ENCODE measurements around the gene ARHGEF16.

ARHGEF16 gene

DNA sequence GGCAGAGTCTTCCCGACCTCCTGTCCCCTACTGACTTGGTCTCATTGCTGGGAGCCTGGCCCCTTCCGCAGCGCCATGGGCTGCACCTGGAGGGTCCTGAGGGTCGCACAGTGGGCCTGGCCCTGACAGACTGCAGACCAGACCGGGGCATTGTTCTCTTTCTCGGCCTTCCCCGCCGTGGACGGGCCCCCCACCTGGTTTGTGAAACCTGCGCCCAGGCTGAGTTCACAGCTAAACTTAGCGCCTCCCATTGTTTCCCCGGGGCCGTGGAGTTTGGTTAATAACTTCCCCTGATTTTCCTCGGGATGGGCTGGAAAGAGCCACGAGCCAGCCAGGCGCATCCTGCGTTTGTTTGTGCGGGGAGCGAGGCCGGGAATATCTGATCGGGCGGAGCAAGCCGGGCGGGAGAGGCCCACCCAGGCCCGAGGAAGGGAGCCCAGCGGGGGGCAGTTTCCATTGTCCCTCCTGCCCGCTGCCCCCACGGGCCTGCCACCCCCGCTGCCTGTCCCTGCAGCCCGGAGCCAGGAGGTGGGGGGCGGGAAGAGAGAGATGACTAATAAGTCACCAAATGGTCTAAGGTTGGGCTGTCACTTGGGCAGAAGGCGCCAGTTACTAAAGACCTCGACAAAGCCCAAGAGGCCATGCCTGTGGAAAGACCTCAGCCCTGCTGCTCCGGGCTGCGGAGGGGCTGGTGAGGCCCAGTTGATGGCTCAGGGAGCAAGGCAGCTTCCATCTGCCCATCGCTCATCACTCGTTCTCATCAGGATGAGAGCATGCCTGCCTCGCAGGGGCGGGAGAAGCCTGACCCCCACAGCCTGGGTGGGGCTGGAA, 39.0 kb upstream of the ARHGEF16 start:
- no peaks in the 10 kb centered on the region for H3K9me3 Mint-ChIP-seq
- H3K36me3 Mint-ChIP-seq (ENCODE audit: insufficient read depth): no peaks in the 10 kb centered on the region
- DNase-seq (ENCODE audit: low spot score in 2 of 2) (no peak), ATAC-seq (replicated peaks; ENCODE audit: extremely low read depth, poor library complexity, severe bottlenecking) (no peak)
- H3K27ac Mint-ChIP-seq (ENCODE audit: low read depth): no peak overlapping the region
- peaks cover 9% of the 10 kb centered on the region for H3K27me3 Mint-ChIP-seq
- H3K4me1 Mint-ChIP-seq: no peaks in the 10 kb centered on the region
- no peak overlapping the region for H3K4me3 Mint-ChIP-seq

DNA sequence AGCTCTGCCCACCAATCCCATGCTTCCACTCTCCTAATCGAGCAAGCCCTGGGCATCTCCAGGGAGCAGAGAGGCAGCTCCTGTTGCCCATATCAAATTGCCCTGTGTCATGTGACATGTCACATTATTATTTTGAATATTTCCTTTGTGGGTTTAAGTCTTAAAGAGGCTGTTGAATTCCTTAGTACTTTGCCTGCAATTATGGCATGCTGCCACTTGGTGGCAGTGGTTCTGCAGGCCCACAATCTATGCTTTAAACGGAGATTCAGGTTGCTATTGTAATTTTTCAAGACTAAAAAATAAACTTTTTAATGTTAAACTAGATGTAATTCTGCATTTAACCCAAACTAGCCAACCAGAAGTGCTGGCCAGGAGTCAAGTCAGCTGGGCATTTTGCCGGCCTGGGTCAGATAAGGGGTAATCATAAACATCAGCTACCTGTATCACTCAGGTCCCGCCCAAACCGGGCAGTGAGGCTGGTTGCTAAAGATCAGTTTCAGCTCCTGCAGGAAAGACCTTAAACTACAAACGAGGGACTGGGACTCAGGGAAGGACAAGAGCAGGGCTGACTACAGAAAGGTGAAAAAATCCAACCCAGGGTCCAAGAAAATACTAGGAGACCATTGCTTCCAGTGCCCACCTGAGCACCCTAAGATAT, 37.3 kb upstream of the ARHGEF16 start:
- Mint-ChIP-seq H3K36me3 (ENCODE audit: insufficient read depth) (peaks cover 2% of the 10 kb centered on the region), H3K27me3 (peaks cover 21% of the 10 kb centered on the region), H3K27ac (ENCODE audit: low read depth) (no peak overlapping the region), H3K4me3 (no peak overlapping the region), H3K4me1 (no peaks in the 10 kb centered on the region), H3K9me3 (no peaks in the 10 kb centered on the region)
- DNase-seq (ENCODE audit: low spot score in 2 of 2): no peak
- ATAC-seq (replicated peaks; ENCODE audit: extremely low read depth, poor library complexity, severe bottlenecking): no peak

- Mint-ChIP-seq H3K9me3 (no peaks in the 10 kb centered on the region), H3K4me1 (no peaks in the 10 kb centered on the region), H3K36me3 (ENCODE audit: insufficient read depth) (peaks cover 2% of the 10 kb centered on the region), H3K4me3 (no peak overlapping the region), H3K27me3 (peaks cover 21% of the 10 kb centered on the region), H3K27ac (ENCODE audit: low read depth) (no peak overlapping the region)
- ATAC-seq (replicated peaks; ENCODE audit: extremely low read depth, poor library complexity, severe bottlenecking): no peak
- DNase-seq (ENCODE audit: low spot score in 2 of 2): no peak
Measured at GRCh38 chr1:3417934-3418333, 36.5 kb upstream of the ARHGEF16 start.

DNA sequence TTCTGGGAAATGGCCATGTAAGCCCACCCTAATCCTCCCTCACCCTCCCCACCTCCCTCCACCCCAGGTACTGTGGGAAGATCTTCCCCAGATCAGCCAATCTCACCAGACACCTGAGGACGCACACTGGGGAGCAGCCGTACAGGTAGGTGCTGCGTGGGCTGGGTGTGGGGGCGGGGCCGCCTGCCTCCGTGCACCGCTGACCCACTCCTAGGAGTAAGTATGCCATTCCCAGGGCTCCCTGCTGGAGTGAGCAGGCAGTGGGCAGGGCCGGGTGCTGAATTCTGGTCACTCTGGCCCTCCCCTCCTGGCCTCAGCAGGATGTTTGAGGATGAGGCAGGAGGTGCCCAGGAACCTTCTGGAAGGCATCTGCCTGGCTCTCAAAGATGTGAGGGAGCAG, 35.9 kb upstream of the ARHGEF16 start:
- Mint-ChIP-seq H3K27me3 (peaks cover 21% of the 10 kb centered on the region), H3K9me3 (no peaks in the 10 kb centered on the region), H3K27ac (ENCODE audit: low read depth) (no peak overlapping the region), H3K4me3 (no peak overlapping the region), H3K36me3 (ENCODE audit: insufficient read depth) (peaks cover 2% of the 10 kb centered on the region), H3K4me1 (no peaks in the 10 kb centered on the region)
- no peak for ATAC-seq (replicated peaks; ENCODE audit: extremely low read depth, poor library complexity, severe bottlenecking)
- no peak for DNase-seq (ENCODE audit: low spot score in 2 of 2)

DNA sequence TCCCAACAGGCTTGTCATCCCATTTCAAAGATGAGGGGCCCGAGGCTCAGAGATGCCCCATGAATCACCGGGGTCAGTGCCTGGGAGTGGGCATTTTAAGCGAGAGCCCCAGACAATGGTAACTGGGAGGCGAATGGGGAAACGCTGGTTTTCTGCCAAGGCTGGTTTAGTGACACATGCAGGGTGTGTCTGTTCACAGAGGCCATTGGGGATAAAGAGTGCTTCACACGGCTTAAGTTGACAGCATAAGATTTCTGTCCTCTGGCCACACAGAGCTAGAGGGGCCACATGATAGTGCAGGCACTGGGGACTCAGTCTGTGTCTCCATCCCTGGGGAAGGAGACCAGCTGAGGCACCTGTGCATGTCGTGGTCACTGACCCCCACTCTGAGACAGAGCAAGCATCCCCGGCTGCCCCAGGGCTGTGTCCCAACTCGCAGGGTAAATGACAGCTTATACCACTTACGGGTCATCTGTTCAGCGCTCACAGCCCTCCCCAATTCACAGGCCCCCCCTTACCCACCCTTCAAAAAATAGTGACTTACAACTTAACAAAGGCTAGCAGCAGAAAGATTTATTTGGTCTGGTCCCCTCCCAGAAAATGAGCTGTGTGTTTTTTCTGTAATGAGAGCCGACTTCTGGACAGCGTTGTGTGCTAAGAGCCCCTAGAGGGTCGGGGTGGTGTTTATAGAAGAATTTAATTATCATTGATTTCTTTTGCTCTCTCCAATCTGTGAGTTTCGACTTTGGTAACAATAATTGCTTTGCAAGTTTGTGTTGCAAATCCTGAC, 34.9 kb upstream of the ARHGEF16 start:
- no peaks in the 10 kb centered on the region for H3K9me3 Mint-ChIP-seq
- H3K4me1 Mint-ChIP-seq: no peaks in the 10 kb centered on the region
- no peak overlapping the region for H3K4me3 Mint-ChIP-seq
- peaks cover 2% of the 10 kb centered on the region for H3K36me3 Mint-ChIP-seq (ENCODE audit: insufficient read depth)
- peaks cover 21% of the 10 kb centered on the region for H3K27me3 Mint-ChIP-seq
- DNase-seq (ENCODE audit: low spot score in 2 of 2): no peak
- H3K27ac Mint-ChIP-seq (ENCODE audit: low read depth): no peak overlapping the region
- no peak for ATAC-seq (replicated peaks; ENCODE audit: extremely low read depth, poor library complexity, severe bottlenecking)

- Mint-ChIP-seq H3K4me1 (no peaks in the 10 kb centered on the region), H3K27me3 (peaks cover 21% of the 10 kb centered on the region), H3K27ac (ENCODE audit: low read depth) (no peak overlapping the region), H3K4me3 (no peak overlapping the region), H3K36me3 (ENCODE audit: insufficient read depth) (peaks cover 2% of the 10 kb centered on the region), H3K9me3 (no peaks in the 10 kb centered on the region)
- ATAC-seq (replicated peaks; ENCODE audit: extremely low read depth, poor library complexity, severe bottlenecking): no peak
- DNase-seq (ENCODE audit: low spot score in 2 of 2): no peak
Measured at GRCh38 chr1:3420218-3420951, 34.1 kb upstream of the ARHGEF16 start.

DNA sequence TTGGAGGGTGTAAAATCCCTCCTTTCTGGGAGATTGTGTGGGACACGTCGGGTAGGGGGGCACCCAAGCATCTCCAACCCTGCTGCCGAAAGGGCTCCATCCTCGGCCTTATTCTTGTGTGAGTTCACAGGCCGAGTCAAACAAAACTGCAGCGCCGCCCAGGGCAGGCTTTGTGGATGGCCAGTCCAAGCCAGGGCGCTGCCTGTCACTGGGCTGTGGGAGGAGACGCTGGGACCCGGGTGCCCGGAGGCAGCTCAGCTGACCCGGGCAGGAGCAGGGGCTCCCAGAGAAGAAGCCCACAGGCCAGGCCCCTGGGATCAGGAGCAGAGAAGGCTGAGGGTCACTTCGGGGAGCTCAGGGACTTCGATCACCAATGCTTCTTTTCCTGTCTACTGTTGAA, 31.8 kb upstream of the ARHGEF16 start:
- Mint-ChIP-seq H3K4me3 (no peak overlapping the region), H3K4me1 (no peaks in the 10 kb centered on the region), H3K27ac (ENCODE audit: low read depth) (no peak overlapping the region), H3K27me3 (peaks cover 21% of the 10 kb centered on the region), H3K9me3 (no peaks in the 10 kb centered on the region), H3K36me3 (ENCODE audit: insufficient read depth) (peaks cover 2% of the 10 kb centered on the region)
- DNase-seq (ENCODE audit: low spot score in 2 of 2) (no peak), ATAC-seq (replicated peaks; ENCODE audit: extremely low read depth, poor library complexity, severe bottlenecking) (no peak)

GRCh38 chr1:3423245-3423829, 31.1 kb upstream of the ARHGEF16 start:
- H3K4me3 Mint-ChIP-seq: no peak overlapping the region
- DNase-seq (ENCODE audit: low spot score in 2 of 2) (no peak), ATAC-seq (replicated peaks; ENCODE audit: extremely low read depth, poor library complexity, severe bottlenecking) (no peak)
- no peaks in the 10 kb centered on the region for H3K4me1 Mint-ChIP-seq
- H3K36me3 Mint-ChIP-seq (ENCODE audit: insufficient read depth): peaks cover 2% of the 10 kb centered on the region
- H3K27ac Mint-ChIP-seq (ENCODE audit: low read depth): no peak overlapping the region
- H3K27me3 Mint-ChIP-seq: peaks cover 21% of the 10 kb centered on the region
- no peaks in the 10 kb centered on the region for H3K9me3 Mint-ChIP-seq

GRCh38 chr1:3423896-3424611, 30.4 kb upstream of the ARHGEF16 start:
- H3K4me3 Mint-ChIP-seq: no peak overlapping the region
- H3K27ac Mint-ChIP-seq (ENCODE audit: low read depth): no peak overlapping the region
- H3K36me3 Mint-ChIP-seq (ENCODE audit: insufficient read depth): peaks cover 2% of the 10 kb centered on the region
- ATAC-seq (replicated peaks; ENCODE audit: extremely low read depth, poor library complexity, severe bottlenecking) (no peak), DNase-seq (ENCODE audit: low spot score in 2 of 2) (no peak)
- H3K9me3 Mint-ChIP-seq: no peaks in the 10 kb centered on the region
- no peaks in the 10 kb centered on the region for H3K4me1 Mint-ChIP-seq
- peaks cover 21% of the 10 kb centered on the region for H3K27me3 Mint-ChIP-seq

GRCh38 chr1:3425486-3426215, 28.8 kb upstream of the ARHGEF16 start:
- Mint-ChIP-seq H3K4me3 (no peak overlapping the region), H3K27me3 (peaks cover 11% of the 10 kb centered on the region), H3K36me3 (ENCODE audit: insufficient read depth) (peaks cover 2% of the 10 kb centered on the region), H3K9me3 (no peaks in the 10 kb centered on the region), H3K27ac (ENCODE audit: low read depth) (no peak overlapping the region), H3K4me1 (no peaks in the 10 kb centered on the region)
- DNase-seq (ENCODE audit: low spot score in 2 of 2) (no peak), ATAC-seq (replicated peaks; ENCODE audit: extremely low read depth, poor library complexity, severe bottlenecking) (no peak)

DNA sequence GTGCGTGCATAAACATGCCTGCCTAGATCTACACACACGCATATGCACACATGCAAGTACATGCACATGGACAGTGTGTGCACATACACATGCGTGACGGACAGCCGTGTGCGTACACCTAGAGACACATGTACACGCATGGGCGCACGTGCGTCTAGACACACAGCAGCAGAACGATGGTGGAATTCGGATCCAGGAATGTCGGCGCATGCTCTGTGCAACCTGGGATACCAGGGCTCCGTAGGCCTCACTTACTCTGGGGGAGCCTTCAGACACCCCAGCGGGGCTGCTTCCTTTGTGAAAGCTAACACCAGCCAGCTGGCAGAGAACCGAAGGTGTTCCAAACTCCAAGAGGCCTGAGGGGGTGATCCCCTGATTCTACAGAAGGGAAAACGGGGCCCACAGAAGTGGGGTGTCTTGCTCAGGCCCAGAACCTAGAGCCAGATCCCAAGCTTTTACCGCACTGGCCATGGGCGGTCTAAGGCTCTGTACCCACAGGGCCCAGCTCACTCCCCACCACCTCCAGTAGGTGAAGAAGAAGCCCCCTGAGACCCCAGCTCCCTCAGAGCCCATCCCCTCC, 27.4 kb upstream of the ARHGEF16 start:
- no peaks in the 10 kb centered on the region for H3K36me3 Mint-ChIP-seq (ENCODE audit: insufficient read depth)
- no peak for ATAC-seq (replicated peaks; ENCODE audit: extremely low read depth, poor library complexity, severe bottlenecking)
- H3K4me1 Mint-ChIP-seq: no peaks in the 10 kb centered on the region
- H3K4me3 Mint-ChIP-seq: no peak overlapping the region
- no peak for DNase-seq (ENCODE audit: low spot score in 2 of 2)
- no peak overlapping the region for H3K27ac Mint-ChIP-seq (ENCODE audit: low read depth)
- H3K9me3 Mint-ChIP-seq: no peaks in the 10 kb centered on the region
- H3K27me3 Mint-ChIP-seq: no peaks in the 10 kb centered on the region
